Stimulated activated CD4-positive, alpha-beta T cell treated with anti-CD3 and anti-CD28 coated beads, Interleukin-15, amount 100 ng/mL, for 48 hours (primary cell): Measurements from ENCODE around the gene MCAT.

Experiments
- DNase-seq, 2 donors: peaks; one replicate each; pipeline ENCODE4 v3.0.0-alpha.2; 2020; ENCODE audit warnings: low read depth in 2 of 2

Gene MCAT

GRCh38 chr22:43090130-43090789, 52.9 kb downstream of the MCAT start:
- peak; percentile 47 to 49 for DNase-seq

GRCh38 chr22:43088984-43089717, 54.0 kb downstream of the MCAT start, which contains the start of gene TTLL1:
Gene TTLL1, minus strand, starts transcription at chr22:43089391. Its CDS starts 13,805 bp downstream, at chr22:43075586.
- DNase-seq = peak; percentile 81 to 90

GRCh38 chr22:43088627-43088983, 54.6 kb downstream of the MCAT start:
- no peak for DNase-seq

GRCh38 chr22:43085658-43086606, 57.3 kb downstream of the MCAT start:
- DNase-seq = no peak
